H1 (cell line): Measurements from ENCODE around the gene SEC24C. TPM values are rescaled to one million over a fixed set of nuclear protein-coding genes. Genes with fewer than 3 reads are reported as not detected.

Experiments
- CTCF ChIA-PET: fragments of 300-600 bp; sonication (Branson Sonifier 250); formaldehyde crosslinking; loops from one replicate; lab custom pipeline; 2021; ENCODE audit not compliant: partially characterized antibody; lab: Charles Lee
- POLR2A ChIA-PET: fragments of 300-600 bp; sonication (Branson Sonifier 250); formaldehyde crosslinking; loops from one replicate; lab custom pipeline; 2021; ENCODE audit warnings: inconsistent platforms; ENCODE audit not compliant: partially characterized antibody; lab: Charles Lee
- DNase-seq, 2 experiments: peaks; one replicate each; pipeline versions ENCODE4 v3.0.0 to v3.0.0-alpha.2; 2010 to 2022; ENCODE audit warnings: low spot score in 2 of 2, low read depth in 1 of 2, mixed read lengths in 1 of 2
- FAIRE-seq: peaks from 2 replicates; lab custom pipeline; 2011; peaks lifted over from hg19 to GRCh38; lab: Jason Lieb, UNC
- H2AFZ ChIP-seq: 2 replicates; pipeline ENCODE4 v1.8.1; 2012; ENCODE audit warnings: low read length, inconsistent platforms
- H2AK5ac ChIP-seq: 2 replicates; pipeline ENCODE4 v1.6.1; 2013; ENCODE audit warnings: low read depth, low read length
- H2BK120ac ChIP-seq: replicated peaks from 2 replicates; pipeline ENCODE3; 2013; ENCODE audit warnings: low read depth, low read length, inconsistent platforms
- H2BK12ac ChIP-seq: 2 replicates; pipeline ENCODE4 v1.6.1; 2013; ENCODE audit warnings: low read depth, low read length
- H2BK15ac ChIP-seq: 2 replicates; pipeline ENCODE4 v1.6.1; 2013; ENCODE audit warnings: low read length
- H2BK20ac ChIP-seq: 2 replicates; pipeline ENCODE4 v1.6.1; 2013; ENCODE audit warnings: low read length
- H2BK5ac ChIP-seq: 2 replicates; pipeline ENCODE4 v1.6.1; 2013; ENCODE audit warnings: low read depth, low read length
- H3K14ac ChIP-seq: 2 replicates; pipeline ENCODE4 v1.6.1; 2013; ENCODE audit warnings: inconsistent platforms; ENCODE audit not compliant: insufficient read length
- H3K18ac ChIP-seq: 2 replicates; pipeline ENCODE4 v1.6.1; 2013; ENCODE audit warnings: low read length; ENCODE audit errors: extremely low read depth
- H3K23ac ChIP-seq: 2 replicates; pipeline ENCODE4 v1.6.1; 2013; ENCODE audit warnings: inconsistent platforms; ENCODE audit not compliant: insufficient read length
- H3K23me2 ChIP-seq: 2 replicates; pipeline ENCODE4 v1.6.1; 2013; ENCODE audit warnings: low read depth, low read length
- H3K27ac ChIP-seq: 2 replicates; pipeline ENCODE4 v1.6.1; 2011; ENCODE audit warnings: low read depth, low read length, inconsistent platforms
- H3K27me3 ChIP-seq, 4 experiments: replicated peaks in 1 of 4; 1 replicate in 1 of 4; 2 replicates in 3 of 4; pipeline versions ENCODE4 v1.6.1 to v1.8.1; 2011 to 2013; ENCODE audit warnings: low read length in 3 of 4, mild to moderate bottlenecking in 3 of 4, inconsistent platforms in 2 of 4, mixed read lengths in 2 of 4, moderate library complexity in 1 of 4; ENCODE audit not compliant: control insufficient read depth in 3 of 4, insufficient read depth in 3 of 4; ENCODE audit errors: extremely low read depth in 1 of 4
- H3K36me3 ChIP-seq, 4 experiments: 2 replicates each; pipeline versions ENCODE4 v1.6.1 to v1.8.1; 2011 to 2013; ENCODE audit warnings: mild to moderate bottlenecking in 4 of 4, low read length in 3 of 4, moderate library complexity in 2 of 4, control low read depth in 1 of 4, inconsistent platforms in 1 of 4; ENCODE audit not compliant: insufficient read depth in 4 of 4, control insufficient read depth in 2 of 4
- H3K4ac ChIP-seq: replicated peaks from 2 replicates; pipeline ENCODE3; 2013; ENCODE audit warnings: low read length, low read depth, mixed read lengths, inconsistent platforms; ENCODE audit not compliant: insufficient read length
- H3K4me1 ChIP-seq, 4 experiments: replicated peaks in 1 of 4; 1 replicate in 1 of 4; 2 replicates in 3 of 4; pipeline versions ENCODE4 v1.6.1 to v1.8.1; 2011 to 2013; ENCODE audit warnings: low read length in 3 of 4, inconsistent platforms in 2 of 4, mixed read lengths in 1 of 4; ENCODE audit not compliant: insufficient read depth in 4 of 4, control insufficient read depth in 3 of 4
- H3K4me2 ChIP-seq, 2 experiments: 2 replicates each; pipeline versions ENCODE4 v1.6.1 to v1.8.1; 2011 to 2013; ENCODE audit warnings: low read depth in 2 of 2, low read length in 2 of 2, control low read depth in 1 of 2, inconsistent platforms in 1 of 2, mild to moderate bottlenecking in 1 of 2; ENCODE audit not compliant: insufficient read depth in 1 of 2
- H3K4me3 ChIP-seq, 4 experiments: fragments of 200-600, 300-600 bp in 1 of 4; sonication (generic), shearing (Covaris generic), sonication (Bioruptor Twin) in 1 of 4; 2 replicates each; pipeline versions ENCODE4 v1.5.1 to v1.8.1; 2011 to 2016; ENCODE audit warnings: low read length in 4 of 4, low read depth in 3 of 4, control low read depth in 2 of 4, inconsistent platforms in 2 of 4, mild to moderate bottlenecking in 2 of 4, mixed read lengths in 1 of 4, moderate library complexity in 1 of 4; ENCODE audit not compliant: insufficient read depth in 2 of 4; ENCODE audit errors: extremely low read depth in 1 of 4
- H3K56ac ChIP-seq: replicated peaks from 2 replicates; pipeline ENCODE3; 2013; ENCODE audit warnings: low read depth, mild to moderate bottlenecking, mixed read lengths, low read length, inconsistent platforms; ENCODE audit not compliant: insufficient read length
- H3K79me1 ChIP-seq: 2 replicates; pipeline ENCODE4 v1.6.1; 2013; ENCODE audit warnings: low read depth, low read length, control low read depth
- H3K79me2 ChIP-seq, 2 experiments: 2 replicates each; pipeline versions ENCODE4 v1.6.1 to v1.8.1; 2012 to 2013; ENCODE audit warnings: low read length in 2 of 2, mild to moderate bottlenecking in 2 of 2, inconsistent platforms in 1 of 2; ENCODE audit not compliant: insufficient read depth in 2 of 2, control insufficient read depth in 1 of 2
- H3K9ac ChIP-seq, 4 experiments: replicated peaks in 1 of 4; 1 replicate in 1 of 4; 2 replicates in 3 of 4; pipeline versions ENCODE4 v1.6.1 to v1.8.1; 2011 to 2013; ENCODE audit warnings: low read depth in 3 of 4, low read length in 3 of 4, control low read depth in 2 of 4, mild to moderate bottlenecking in 2 of 4, moderate library complexity in 2 of 4, inconsistent platforms in 1 of 4; ENCODE audit errors: extremely low read depth in 1 of 4
- H3K9me3 ChIP-seq, 2 experiments: 2 replicates each; pipeline versions ENCODE4 v1.6.1 to v1.8.1; 2012 to 2013; ENCODE audit warnings: mild to moderate bottlenecking in 2 of 2, moderate library complexity in 2 of 2, control low read depth in 1 of 2, inconsistent platforms in 1 of 2, low read depth in 1 of 2, low read length in 1 of 2, mixed read lengths in 1 of 2; ENCODE audit not compliant: insufficient read depth in 2 of 2
- H4K20me1 ChIP-seq, 2 experiments: replicated peaks in 1 of 2; 2 replicates each; pipeline versions ENCODE3 to v1.8.1; 2011 to 2013; ENCODE audit warnings: inconsistent platforms in 2 of 2, low read length in 2 of 2, mild to moderate bottlenecking in 1 of 2; ENCODE audit not compliant: insufficient read depth in 2 of 2, control insufficient read depth in 1 of 2
- H4K5ac ChIP-seq: 2 replicates; pipeline ENCODE4 v1.6.1; 2013; ENCODE audit warnings: low read length, low read depth, mixed read lengths, inconsistent platforms; ENCODE audit not compliant: insufficient read length
- H4K8ac ChIP-seq: 2 replicates; pipeline ENCODE4 v1.8.0; 2013; ENCODE audit warnings: mild to moderate bottlenecking, moderate library complexity, low read length, inconsistent platforms; ENCODE audit not compliant: insufficient read depth; ENCODE audit errors: extremely low read depth
- H4K91ac ChIP-seq: replicated peaks from 2 replicates; pipeline ENCODE3; 2013; ENCODE audit warnings: low read length, mixed read lengths, inconsistent platforms; ENCODE audit not compliant: insufficient read length
- POLR2A ChIP-seq, 2 experiments: IDR thresholded peaks; 1 replicate in 1 of 2; 2 replicates in 1 of 2; pipeline ENCODE4 v1.6.1; 2011; ENCODE audit warnings: low read depth in 2 of 2, low read length in 2 of 2, mild to moderate bottlenecking in 2 of 2; ENCODE audit errors: control extremely low read depth in 1 of 2
- POLR2AphosphoS5 ChIP-seq: IDR thresholded peaks from 2 replicates; pipeline ENCODE4 v1.6.1; 2011; ENCODE audit warnings: low read depth, low read length
- TEAD4 ChIP-seq: IDR thresholded peaks from 2 replicates; pipeline ENCODE4 v1.6.1; 2012; ENCODE audit warnings: low read depth, low read length, inconsistent platforms, mixed read lengths
- WGBS, 2 experiments: shearing (Covaris generic) in 1 of 2; methylation state at CpG; one replicate each; pipeline versions ENCODE4 v1.1.6 to v1.1.7; 2013 to 2015; ENCODE audit warnings: low lambda C conversion rate in 2 of 2, mixed read lengths in 2 of 2, inconsistent platforms in 1 of 2, low coverage in 1 of 2, missing lambda C conversion rate in 1 of 2; ENCODE audit not compliant: insufficient replicate concordance in 2 of 2, insufficient coverage in 1 of 2, insufficient read length in 1 of 2; ENCODE audit errors: extremely low coverage in 1 of 2, missing lambda C conversion rate in 1 of 2; 5-methylcytosine and 5-hydroxymethylcytosine counted together
- polyA plus RNA-seq, 7 experiments: library from polyadenylated mRNA; depleted of rRNA in 3 of 7; stranded (reverse) in 5 of 7; unstranded in 2 of 7; fragments of >200 nt in 5 of 7; fragments of 200-250 nt in 2 of 7; gene quantifications; 1 replicate in 5 of 7; 2 replicates in 1 of 7; 4 replicates in 1 of 7; pipeline versions ENCODE4 v1.2.1 to v1.2.3, GENCODE V29; 2011 to 2013; ENCODE audit warnings: missing spikeins in 2 of 7, mixed read lengths in 2 of 7
- total RNA-seq: library from RNA; stranded (reverse); fragmentation: NEBNext Ultra II Directional; extraction: Animal tissue kit (Norgen Biotek cat#: 25700); gene quantifications from 2 replicates; pipeline ENCODE4 v1.2.1, GENCODE V29; 2021
- TF ChIP-seq, protein P1 (sequence below): IDR thresholded peaks from 2 replicates; pipeline ENCODE4 v1.6.1; 2012; ENCODE audit warnings: inconsistent platforms

The SEC24C gene
- total and polyA plus RNA-seq, 2 of the 8 experiments (the other 6 are each of a cell fraction or from before 2014, with no cell fraction given) = 63.2 to 67.4 TPM

DNA sequence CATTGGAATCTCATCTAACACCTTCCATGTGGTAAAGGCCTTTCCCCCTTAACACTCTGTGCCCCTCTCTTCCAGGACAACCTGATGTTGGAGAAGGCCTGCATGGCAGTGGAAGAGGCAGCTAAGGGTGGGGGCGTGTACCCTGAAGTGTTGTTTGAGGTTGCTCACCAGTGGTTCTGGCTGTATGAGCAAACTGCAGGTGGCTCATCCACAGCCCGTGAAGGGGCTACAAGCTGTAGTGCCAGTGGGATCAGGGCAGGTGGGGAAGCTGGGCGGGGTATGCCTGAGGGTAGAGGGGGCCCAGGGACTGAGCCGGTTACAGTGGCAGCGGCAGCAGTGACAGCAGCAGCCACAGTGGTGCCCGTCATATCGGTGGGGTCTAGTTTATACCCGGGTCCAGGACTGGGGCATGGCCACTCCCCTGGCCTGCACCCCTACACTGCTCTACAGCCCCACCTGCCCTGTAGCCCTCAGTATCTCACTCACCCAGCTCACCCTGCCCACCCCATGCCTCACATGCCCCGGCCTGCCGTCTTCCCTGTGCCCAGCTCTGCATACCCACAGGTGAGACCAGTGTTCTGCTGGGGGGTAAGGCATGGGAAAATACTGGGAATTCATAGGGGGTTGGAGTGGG lies 54.9 kb downstream of the SEC24C start:
- no peaks in the 10 kb centered on the region for H3K23me2 ChIP-seq
- no peaks in the 10 kb centered on the region for H3K27me3 ChIP-seq
- no peak overlapping the region for H2BK12ac ChIP-seq
- no peak overlapping the region for H3K27ac ChIP-seq
- H2BK15ac ChIP-seq = no peak overlapping the region
- CTCF ChIA-PET = interaction anchor here (0.6 to 1.9 kb wide), 4 partner anchors 9 to 13 kb away, joined by 3 to 6 read pairs (median 4); partner anchors contain the start of gene ZSWIM8
- no peak overlapping the region for H2BK5ac ChIP-seq
- no peak overlapping the region for H3K9ac ChIP-seq
- no peak overlapping the region for H4K5ac ChIP-seq
- H4K91ac ChIP-seq = no peak overlapping the region
- peaks cover 0 to 10% of the 10 kb centered on the region in 2 experiments for H4K20me1 ChIP-seq
- peaks cover 5 to 39% (median 23%) of the 10 kb centered on the region in 4 experiments for H3K36me3 ChIP-seq
- no peak overlapping the region for H2AFZ ChIP-seq
- H2BK120ac ChIP-seq = no peak overlapping the region
- H2AK5ac ChIP-seq = no peak overlapping the region
- no peak for TF ChIP-seq TEAD4
- TF ChIP-seq POLR2A (IDR thresholded peaks at IDR 0.05; ENCODE audit: control extremely low read depth in 1 of 2, low read depth in 2 of 2, low read length in 2 of 2) = 0 out of 3 replicates have a peak, but pooled peaks of 1 of the 2 experiments have one; percentile 13
- TF ChIP-seq, protein P1, sequence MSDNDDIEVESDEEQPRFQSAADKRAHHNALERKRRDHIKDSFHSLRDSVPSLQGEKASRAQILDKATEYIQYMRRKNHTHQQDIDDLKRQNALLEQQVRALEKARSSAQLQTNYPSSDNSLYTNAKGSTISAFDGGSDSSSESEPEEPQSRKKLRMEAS = no peak
- peak; percentile 29; the same call in 1 of the 2 replicates for TF ChIP-seq POLR2AphosphoS5
- TF ChIP-seq, all 59 proteins: peak for 2
- Histone ChIP-seq H3K56ac (no peak overlapping the region), H3K23ac (no peak overlapping the region), H3K79me1 (no peaks in the 10 kb centered on the region), H3K79me2 (no peaks in the 10 kb centered on the region), H3K4me3 (no peak overlapping the region), H3K4me2 (no peak overlapping the region), H3K18ac (no peak overlapping the region), H3K14ac (no peak overlapping the region), H3K4me1 (no peaks in the 10 kb centered on the region), H3K9me3 (no peaks in the 10 kb centered on the region), H2BK20ac (no peak overlapping the region), H3K4ac (no peak overlapping the region), H4K8ac (no peak overlapping the region)
- no peak for FAIRE-seq
- no peak for DNase-seq
- POLR2A ChIA-PET = interaction anchor here (0.9 to 12.1 kb wide), 11 partner anchors 9 to 112 kb away, joined by 3 to 137 read pairs (median 4); partner anchors contain the start of genes CHCHD1, NDST2 and PLAU
- 92% methylated on average over 10 of the region's 10 CpGs; no CpG with 5 or more reads in 1 of the 2 experiments for WGBS, 2 experiments
